CD4-positive, alpha-beta T cell treated with Interleukin-10 for 1 hour (primary cell): ENCODE results near the gene EGFLAM.

ENCODE experiments used
- DNase-seq: peaks from one replicate; pipeline ENCODE4 v3.0.0-alpha.2; 2020

EGFLAM gene

DNA sequence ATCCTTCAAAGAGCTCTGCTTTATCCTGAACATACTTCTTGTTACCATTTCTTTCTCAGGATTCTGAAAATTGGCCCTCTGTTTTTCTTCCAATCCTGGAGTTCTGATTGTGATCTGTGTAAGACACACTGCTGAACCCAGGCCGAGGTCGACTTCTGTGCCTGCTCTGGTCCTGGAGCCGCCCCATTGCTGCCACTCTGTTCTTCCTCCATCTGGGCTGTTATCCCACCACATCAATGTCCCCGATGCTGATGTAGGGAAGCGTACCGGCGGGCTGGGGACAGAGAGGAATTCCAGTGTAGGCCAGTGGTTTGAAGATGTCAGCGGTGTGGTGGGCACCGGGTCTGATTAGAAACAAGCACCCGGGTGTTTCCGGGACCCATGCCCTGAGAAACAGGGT, 195.6 kb downstream of the EGFLAM start:
- no peak for DNase-seq

DNA sequence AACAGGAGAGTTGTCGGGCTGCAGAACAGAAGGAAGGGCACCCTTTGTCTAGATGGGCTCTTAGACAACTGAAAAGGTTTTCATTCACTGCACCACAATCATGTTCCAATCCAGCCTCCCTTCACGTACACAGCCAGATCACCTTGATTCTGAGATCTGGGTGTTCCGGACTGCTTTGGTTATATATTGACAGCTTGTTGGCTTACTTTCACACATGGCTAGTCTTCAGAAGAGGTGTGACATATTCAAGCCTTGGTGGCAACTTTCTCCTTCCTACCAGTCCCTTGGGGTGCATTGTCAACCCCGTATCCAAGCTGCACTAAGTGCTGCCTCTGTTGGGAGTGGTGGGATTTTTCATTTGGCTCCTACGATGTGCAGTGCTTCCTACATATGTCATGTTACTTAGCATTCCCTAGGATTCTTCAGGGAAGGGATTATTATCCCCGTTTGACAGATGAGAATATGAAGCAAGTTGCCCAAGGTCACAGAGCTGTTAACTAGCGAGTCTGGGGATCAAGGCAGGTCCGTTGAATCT, 197.5 kb downstream of the EGFLAM start:
- no peak for DNase-seq

DNA sequence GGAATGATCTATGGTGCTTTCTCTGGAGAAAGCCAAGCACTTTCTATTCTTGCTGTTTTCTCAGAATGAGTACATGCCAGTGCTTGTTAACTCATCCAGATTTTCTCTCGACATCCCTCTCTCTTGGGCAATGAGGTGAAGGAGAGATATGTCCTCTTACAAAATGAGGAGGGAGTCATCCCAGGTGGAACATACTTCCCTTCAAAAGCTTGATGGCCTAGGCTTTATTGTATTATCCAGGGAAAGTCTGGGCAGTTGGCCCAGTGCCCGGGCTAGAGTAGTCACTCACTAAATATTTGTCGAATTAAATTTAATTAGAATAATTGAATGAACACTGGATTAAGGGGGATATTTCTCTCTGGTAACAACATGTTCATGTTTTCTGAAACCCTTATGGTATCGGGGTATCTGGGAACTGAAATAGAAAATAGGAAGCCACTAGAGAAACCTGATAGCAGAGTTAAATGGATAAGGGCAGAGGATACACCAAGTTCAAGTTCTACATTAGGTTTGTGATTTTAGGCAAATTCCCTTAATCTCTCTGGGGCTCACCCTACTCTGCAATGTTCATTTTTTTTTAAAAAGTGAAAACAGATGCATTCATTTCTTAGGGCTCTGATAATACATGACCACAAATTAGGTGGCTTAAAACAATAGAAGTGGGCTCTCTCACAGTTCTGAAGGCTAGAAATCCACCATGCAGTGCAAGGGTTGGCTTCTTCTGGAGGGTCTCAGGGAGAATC, 198.5 kb downstream of the EGFLAM start:
- DNase-seq = no peak

DNA sequence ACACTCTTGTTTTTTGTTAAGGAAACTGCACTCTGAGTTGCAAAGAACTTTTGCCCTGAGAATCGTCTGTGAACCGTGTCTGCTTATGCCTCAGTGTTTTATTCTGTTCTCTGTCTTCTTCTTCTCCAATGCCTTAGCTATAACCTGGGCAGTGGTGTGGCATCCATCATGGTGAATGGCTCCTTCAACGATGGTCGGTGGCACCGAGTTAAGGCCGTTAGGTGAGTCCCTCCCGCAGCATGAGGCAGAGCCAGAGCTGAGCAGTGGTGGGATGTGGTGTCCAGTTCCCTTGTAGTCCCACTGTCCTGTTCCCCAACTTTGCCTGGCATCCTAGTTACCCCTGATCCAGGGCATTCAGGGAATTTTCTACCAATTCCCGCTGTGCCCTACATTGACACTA, 199.8 kb downstream of the EGFLAM start:
- DNase-seq = no peak

DNA sequence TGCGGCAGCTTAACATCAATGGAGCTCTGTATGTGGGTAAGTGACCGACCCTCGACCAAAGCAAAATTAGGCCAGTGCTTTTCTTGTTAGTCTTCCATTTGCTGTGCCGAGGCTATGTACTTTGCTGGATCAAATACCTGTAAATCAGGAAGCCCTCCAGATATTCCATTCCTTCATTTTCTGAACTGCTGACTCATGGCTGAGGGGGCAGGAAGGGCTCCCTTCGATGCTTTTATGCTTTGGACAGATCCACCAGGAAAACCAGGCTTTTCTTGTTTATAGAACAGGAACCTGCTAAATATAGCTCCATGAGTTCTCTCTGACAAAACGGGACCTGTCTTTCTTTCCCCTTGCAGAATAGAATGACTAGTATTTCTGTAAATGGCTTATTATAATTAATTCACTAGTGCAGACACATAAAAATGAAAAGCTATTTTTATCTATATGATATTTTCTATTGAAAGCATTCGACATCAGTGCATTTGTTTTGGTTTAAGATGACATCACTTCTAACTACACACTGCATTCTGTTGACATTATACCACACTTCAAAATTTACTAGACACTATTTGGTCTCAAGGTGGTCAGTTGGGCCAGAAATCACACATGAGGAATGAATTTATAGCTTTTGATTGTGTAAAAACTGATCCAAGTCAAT, 204.7 kb downstream of the EGFLAM start:
- DNase-seq = no peak

DNA sequence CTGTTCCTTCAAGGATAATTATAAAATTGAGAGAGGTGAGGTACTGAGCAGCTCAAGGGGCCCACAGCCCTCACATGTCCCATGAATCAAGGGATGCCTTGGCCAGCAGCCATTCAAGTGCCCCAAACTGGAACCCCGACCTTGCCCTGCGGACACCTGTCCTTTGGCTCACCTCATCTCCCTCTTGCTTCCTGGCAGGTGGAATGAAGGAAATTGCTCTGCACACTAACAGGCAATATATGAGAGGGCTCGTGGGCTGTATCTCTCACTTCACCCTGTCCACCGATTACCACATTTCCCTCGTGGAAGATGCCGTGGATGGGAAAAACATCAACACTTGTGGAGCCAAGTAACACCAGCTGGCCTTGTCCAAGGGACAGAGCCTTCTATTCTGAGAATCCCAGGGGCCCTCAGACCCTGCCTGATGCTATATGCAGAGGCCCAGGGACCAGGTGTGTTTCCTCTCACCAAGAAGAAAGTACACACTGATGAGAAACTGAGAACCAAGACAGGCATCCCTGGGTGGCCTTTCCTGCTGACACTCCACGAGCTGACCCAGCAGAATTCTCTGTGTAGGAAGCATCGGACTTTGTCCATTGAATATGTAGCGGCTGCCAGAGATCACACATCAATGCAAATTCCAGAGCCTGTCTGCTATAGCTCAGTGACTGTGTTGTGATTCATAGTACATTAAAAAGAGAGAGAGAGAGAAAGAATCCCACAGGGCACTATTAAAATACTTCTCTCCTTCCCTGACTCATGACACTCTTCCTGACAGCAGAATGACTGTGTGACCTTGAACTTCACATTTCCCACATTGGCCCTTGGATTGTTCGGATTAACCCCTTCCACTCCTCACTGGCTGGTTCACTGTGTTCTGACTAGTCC, 205.5 kb downstream of the EGFLAM start:
- no peak for DNase-seq

DNA sequence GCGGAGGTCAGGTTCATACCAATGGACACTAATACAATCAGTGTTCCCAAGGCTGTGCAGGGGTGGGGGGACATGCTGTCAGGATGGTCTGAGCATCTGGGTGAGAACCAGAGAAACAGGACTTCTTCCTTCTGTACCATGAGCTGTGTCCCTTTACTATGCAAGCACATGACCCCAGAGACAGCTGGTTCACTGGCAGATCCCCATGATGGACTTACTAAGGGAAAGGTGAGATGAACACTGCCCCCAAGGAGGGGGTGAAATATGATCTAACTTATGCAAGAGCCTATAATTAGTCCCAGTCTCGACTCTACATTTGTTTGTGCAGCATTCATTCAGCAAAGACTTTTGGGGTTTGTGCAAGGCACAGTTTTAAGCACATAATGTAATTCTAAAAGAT, 206.7 kb downstream of the EGFLAM start:
- DNase-seq = no peak

DNA sequence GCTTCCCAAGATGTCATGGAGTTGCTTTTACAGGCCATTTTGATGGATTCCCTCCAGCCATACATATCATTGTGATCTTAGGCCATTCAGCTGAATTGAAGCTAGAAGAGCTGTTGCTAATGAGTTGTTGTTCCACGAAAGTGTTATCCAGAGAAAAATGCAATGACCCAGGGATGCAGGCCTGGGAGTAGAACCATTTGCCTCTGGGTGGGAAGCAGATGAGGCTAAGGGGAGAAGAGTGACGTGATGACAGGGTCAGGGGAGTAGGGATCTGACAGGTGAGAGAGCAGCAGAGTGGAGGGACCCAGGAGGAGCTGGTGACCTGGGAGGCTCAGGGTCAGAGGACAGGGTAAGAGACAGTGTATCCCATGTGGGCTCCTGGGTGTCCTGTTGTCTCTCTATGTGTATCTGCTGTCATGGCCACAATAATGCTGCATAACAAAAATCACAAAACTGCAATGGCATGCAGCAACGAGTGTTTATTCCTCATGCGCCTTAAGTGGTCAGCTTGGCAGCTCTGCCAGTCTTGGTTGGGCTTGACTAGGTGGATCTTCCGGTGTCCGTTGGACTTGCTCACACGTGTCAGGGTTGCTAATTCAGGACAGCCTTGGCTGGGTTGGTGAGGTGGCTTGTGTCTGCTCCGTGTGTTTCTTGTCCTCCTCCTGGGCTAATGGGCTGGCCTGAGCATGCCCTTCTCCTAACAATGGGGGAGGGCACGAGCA, 207.5 kb downstream of the EGFLAM start:
- DNase-seq = no peak

DNA sequence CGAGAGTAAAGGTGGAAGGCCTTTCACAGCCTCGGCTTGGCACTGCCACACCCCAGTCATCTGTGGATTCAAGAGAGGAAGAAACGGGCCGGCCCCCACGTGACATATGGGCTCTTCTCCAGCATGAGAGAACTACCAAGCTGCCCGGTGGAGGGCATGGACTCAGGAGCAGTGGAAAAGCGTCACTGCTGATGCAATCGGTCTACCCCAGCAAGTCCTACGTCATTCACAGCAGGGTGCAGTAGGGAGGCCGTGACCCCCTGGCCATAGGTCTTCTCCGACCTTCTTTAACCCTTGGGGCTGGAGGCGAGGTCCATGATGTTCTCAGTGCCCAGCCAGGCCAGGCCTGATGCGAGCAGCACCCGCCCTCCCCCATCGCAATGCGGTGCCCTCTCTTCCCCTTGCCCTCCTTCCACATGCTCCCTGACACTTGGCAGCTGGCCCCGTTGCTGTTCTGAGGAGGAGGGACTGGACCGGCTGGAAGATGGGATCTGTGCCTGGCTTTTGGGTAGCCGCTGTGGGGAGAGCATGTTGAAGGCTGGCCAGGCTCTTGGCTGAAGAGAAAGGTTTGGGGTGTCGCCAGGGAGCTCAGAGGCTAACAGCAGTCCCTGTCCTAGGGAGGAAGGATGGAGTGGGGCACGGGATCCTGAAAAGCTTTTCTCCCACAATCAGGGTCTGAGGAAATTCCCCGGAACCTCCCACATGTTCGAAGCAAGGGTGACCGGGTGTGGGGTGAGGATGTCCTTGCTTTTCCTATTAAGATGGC, 208.2 kb downstream of the EGFLAM start:
- no peak for DNase-seq

DNA sequence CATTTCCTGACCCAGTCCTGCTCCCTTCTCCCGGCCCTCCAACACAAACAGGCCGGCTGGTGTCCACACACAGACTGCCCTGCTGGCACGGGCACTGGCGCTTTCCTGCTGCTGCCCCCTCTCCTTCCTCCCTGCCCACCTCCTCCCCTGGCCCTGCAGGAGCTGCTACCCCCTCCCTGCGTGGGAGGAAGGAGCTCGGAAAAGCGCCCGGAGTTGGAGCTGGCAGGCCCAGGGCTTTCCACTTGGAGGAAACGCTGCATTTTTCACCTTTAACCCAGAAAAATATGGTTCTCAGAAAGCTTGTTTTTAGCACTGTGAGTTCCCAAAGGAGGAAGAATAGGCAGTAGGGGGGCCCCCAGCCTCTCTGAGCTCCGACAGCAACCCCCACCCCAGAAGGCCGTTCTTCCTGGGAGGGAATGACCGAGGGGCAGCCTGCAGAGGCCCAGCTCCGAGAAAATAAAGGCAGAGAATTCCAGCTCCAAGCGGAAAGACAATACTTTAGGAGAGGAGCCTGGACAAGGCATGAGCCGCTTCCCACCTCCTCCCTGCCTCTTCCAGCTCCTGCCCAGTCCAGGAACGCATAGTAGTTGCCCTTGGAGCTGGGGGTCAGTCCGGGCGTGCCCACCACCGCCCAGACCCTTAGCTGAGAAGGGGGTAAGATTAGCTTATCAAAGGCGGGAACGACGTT, 209.1 kb downstream of the EGFLAM start:
- no peak for DNase-seq

DNA sequence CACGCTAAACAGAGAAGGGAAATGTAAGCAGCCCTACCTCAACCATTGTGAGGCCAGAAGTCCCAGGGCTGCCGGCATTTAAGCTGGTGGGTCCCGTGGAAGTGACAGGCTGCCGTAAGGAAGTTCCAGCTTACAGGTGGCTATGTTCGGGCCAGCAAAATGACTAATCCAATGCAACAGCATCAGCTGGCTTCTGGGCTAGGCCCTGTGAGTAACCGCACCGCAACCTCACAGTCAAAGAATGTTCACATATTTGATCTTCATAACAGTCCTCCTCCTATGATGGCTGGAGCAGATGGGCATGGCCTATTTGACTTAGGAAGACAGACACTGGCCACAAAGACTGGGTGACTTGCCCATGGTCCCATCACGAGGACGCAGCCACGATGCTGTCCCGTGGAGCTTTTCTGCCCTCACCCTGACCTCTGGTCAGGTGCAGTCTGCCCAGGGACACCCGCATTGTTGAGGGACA, 209.9 kb downstream of the EGFLAM start:
- DNase-seq = no peak

DNA sequence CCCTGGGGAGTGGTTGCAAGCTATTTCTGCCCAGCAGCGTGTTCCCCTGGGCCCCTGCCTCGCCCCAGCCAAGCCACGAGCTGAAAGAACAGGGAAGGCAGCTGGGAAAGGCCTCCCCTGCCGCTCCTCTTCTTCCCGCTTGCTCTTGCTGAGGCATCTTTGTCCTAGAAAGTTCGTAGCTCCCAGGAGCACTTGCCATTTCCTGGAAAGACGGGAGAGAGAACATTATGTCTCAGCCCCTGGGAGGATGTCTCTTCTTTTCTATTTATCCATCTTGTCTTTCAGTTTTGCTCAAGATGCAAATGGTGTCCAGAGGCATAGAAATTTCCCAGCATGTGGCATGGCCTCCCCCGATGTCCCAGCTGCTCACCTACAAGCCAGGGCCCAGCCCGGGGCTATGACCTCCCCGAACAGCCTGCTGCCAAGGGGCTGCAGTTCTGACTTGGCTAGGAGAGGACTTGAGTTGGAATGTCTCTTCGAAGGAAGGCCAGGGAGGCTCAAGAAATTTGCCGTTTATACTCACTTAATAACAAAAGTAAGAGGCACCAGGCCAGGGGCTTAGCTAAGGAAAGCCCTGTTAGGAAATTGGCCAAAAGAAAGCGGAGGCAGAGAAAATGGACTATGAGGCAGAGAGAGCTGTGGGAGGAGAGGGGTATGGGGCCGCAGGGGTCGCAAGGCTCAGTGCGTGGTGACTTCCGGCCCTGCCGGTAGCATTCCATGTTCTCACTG, 210.8 kb downstream of the EGFLAM start:
- DNase-seq = no peak

DNA sequence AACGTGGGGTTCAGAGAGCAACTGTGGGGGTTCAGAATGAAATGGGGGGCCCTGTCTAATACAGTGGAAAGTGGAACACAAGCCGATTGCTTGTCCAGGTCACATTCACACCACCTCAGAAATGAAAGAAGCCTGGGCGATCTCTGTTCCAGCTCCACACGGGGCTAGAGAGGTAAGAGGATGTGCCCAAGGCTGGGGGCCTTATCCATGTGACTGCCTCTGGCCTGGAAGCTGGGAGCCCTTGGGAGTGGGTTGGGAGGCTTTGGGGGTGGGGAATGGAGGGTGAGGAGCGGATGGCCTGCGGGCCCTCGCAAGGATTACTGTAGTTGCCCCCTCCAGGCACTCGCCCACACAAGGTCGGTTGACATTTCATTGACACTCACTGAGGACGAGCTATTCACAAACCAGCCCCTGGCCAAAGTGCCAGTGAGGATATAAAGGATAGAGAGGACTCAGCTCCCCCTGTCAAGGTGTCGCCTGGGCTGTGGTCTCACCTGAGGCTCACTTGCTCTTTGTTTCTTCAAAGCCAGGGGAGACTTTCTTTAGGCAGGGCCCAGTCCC, 211.4 kb downstream of the EGFLAM start:
- no peak for DNase-seq

DNA sequence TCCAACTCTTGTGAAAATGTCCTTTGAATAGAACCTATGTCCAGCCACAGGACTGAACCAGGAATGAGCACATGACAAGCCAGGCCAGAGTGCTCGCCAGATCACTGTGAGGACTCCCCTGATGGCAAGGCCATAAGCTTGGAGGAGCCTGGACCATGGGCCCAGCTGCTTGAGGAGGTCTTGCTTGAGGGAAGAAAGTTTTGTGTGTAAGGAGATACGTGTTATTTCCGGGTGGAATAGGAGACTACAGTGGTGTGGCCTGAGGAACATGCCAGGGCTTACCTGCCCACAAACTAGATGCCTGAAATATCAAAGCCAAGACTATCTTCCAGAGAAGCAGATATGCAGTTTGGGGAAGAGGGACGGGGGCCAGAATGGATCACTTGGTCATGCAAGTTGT, 213.3 kb downstream of the EGFLAM start:
- no peak for DNase-seq

DNA sequence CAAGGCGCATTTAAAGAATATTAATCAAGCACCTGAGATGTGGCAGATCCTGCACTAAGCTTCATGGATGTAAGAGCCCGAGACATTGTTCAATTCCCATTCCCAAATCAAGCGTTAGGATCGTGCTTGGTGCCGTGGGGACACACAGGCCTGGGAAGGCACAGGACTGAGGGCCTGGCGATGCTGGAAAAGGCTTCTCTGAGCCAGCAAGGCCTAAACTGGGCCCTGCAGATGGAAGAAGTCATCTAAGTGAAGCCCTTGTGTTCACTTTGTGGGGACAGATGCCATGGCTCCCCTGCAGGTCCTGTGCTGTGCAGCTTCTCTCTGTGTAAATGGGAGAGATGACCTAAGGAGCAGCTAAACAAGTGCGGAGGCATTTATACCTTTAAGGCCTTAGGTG, 214.2 kb downstream of the EGFLAM start:
- DNase-seq = no peak

DNA sequence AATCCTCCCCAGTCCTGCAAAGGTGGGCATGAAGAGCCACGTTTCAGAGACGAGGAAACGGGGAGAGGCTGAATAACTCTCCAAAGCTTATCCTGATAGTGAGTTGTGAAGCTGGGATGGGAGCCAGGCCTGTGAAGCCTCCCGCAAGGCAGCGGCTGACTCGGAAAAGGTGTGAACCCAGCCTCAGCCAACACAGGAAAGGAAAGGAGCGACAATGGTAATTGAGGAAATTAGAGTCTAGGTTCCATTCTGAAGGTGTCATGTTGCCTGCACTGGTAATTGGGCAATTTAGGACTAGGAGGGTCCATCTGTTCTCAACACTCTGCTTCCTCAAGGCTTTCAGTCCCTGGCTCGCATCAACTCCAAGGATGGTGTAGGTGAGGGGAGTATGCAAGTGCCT, 214.6 kb downstream of the EGFLAM start:
- DNase-seq = no peak

DNA sequence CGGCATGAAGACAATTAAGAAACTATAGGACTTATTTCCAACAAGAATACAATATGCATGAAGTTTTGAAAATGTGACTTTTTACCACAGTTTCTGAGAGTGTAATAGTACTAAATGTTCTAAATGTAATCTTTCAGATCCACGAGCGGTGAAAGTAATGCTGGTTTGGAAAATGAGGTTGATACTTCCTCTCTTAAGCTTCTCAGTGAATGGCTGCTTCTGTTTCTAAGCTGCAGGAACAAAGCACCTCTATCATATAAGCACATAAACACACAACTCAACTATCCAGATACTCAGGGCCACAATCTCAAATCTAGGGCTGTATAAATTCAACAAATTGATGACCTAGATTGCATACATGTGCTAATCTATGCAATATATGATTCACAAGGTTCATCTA, 219.8 kb downstream of the EGFLAM start:
- no peak for DNase-seq

DNA sequence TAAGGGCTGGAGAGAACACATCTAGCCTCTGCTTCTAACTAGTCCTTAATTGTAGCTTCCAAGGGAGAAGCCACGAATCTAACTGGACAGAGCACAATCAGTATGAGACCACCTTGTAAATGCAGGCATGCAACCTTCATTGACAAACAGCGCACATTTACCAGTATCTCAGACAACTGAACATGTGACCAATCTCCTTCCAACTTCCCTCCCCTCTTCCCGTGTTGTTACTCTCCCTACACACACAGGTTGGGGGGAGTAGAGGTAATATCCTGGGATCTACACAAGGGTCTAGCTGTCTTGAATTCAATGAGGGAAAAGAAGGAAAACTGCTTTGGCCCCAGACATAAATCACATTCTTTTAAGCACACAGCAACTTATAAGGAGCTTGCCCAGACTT, 220.5 kb downstream of the EGFLAM start:
- no peak for DNase-seq

DNA sequence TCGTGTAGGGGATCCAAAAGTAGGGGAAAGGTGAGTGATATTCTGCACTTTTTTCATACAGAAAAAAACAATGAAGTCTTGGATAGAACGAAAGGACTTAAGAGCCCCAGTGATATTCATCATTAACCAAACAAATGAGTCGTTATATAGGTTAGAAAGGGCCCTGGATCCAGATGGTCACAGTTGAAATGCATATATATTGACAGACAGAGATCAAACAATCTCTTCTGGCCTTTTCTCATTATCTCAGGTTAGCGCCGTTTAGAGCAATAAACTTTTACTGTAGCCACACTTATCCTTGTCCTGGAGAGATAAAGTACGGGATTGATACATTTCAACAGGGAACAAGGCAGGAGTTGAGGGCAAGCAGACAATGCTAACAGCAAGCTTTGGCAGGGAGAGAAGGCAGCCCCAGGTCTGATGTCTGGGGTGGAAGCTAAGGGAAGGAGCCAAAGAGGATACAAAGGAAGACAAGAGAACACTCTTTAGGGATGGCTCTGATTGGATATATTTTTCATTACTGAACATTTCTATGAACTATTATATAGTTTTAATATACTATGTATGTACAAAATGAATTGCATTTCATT, 221.1 kb downstream of the EGFLAM start:
- DNase-seq = no peak
